ENCODE data around the gene PAM16. TPM values are rescaled to one million over a fixed set of nuclear protein-coding genes. Genes with fewer than 3 reads are reported as not detected.
"Not testable (repeated sequence)": the region's sequence is repeated elsewhere in the genome, so short reads cannot be mapped to it uniquely, and the experiment has no call there.

The PAM16 gene
- total and polyA plus RNA-seq, 3 experiments from 2014 or later: 38.6 to 70.2 (median 66.6) TPM

- H3K4me1 Mint-ChIP-seq: peaks cover 14 to 40% (median 20%) of the 10 kb centered on the region in 3 donors
- H3K27me3 Mint-ChIP-seq; CTCF ChIA-PET; DNase-seq; H3K36me3 ChIP-seq (ENCODE audit: insufficient read depth, low read length); H3K9me3 ChIP-seq (ENCODE audit: low read length); POLR2A ChIA-PET; H3K27ac ChIP-seq (ENCODE audit: low read depth, low read length); H3K4me3 ChIP-seq (ENCODE audit: low read length); H3K27me3 ChIP-seq (ENCODE audit: insufficient read depth, low read length, poor library complexity, severe bottlenecking); H3K4me3 Mint-ChIP-seq; H3K4me1 ChIP-seq (ENCODE audit: insufficient read depth, low read length); H3K9me3 Mint-ChIP-seq: not testable (repeated sequence)
- H3K27ac Mint-ChIP-seq: peak overlapping the region in 4 of 8 donors; percentile 56 to 93 (median 68)
- H3K36me3 Mint-ChIP-seq: peaks cover 0 to 23% (median 0%) of the 10 kb centered on the region in 3 donors
Measured at GRCh38 chr16:4344300-4344982, 6.7 kb downstream of the PAM16 start.

- Histone ChIP-seq H3K27ac (ENCODE audit: low read depth, low read length) (no peak overlapping the region), H3K4me3 (ENCODE audit: low read length) (no peak overlapping the region), H3K9me3 (ENCODE audit: low read length) (no peaks in the 10 kb centered on the region), H3K27me3 (ENCODE audit: insufficient read depth, low read length, poor library complexity, severe bottlenecking) (no peaks in the 10 kb centered on the region), H3K4me1 (ENCODE audit: insufficient read depth, low read length) (no peaks in the 10 kb centered on the region), H3K36me3 (ENCODE audit: insufficient read depth, low read length) (no peaks in the 10 kb centered on the region)
- peaks cover 0 to 24% (median 0%) of the 10 kb centered on the region in 3 donors for H3K36me3 Mint-ChIP-seq
- no peaks in the 10 kb centered on the region for H3K9me3 Mint-ChIP-seq
- peaks cover 10 to 35% (median 16%) of the 10 kb centered on the region in 3 donors for H3K4me1 Mint-ChIP-seq
- DNase-seq: no peak
- CTCF ChIA-PET: no interaction called here
- H3K27ac Mint-ChIP-seq: peak overlapping the region in 7 of 8 donors; percentile 24 to 89 (median 46)
- no peak overlapping the region for H3K4me3 Mint-ChIP-seq
- POLR2A ChIA-PET: no interaction called here
- H3K27me3 Mint-ChIP-seq: no peaks in the 10 kb centered on the region
Measured at GRCh38 chr16:4342866-4343744, 8.0 kb downstream of the PAM16 start.

GRCh38 chr16:4341250-4341649, 9.9 kb downstream of the PAM16 start:
- CTCF ChIA-PET: interaction anchor here (1.0 to 2.3 kb wide), 4 partner anchors 9 to 87 kb away, joined by 3 to 7 read pairs (median 5); partner anchors contain the start of gene PAM16
- Histone ChIP-seq H3K9me3 (ENCODE audit: low read length) (no peaks in the 10 kb centered on the region), H3K27ac (ENCODE audit: low read depth, low read length) (no peak overlapping the region), H3K27me3 (ENCODE audit: insufficient read depth, low read length, poor library complexity, severe bottlenecking) (no peaks in the 10 kb centered on the region), H3K4me3 (ENCODE audit: low read length) (no peak overlapping the region), H3K4me1 (ENCODE audit: insufficient read depth, low read length) (no peaks in the 10 kb centered on the region), H3K36me3 (ENCODE audit: insufficient read depth, low read length) (no peaks in the 10 kb centered on the region)
- H3K36me3 Mint-ChIP-seq: peaks cover 0 to 19% (median 0%) of the 10 kb centered on the region in 3 donors
- H3K4me3 Mint-ChIP-seq: no peak overlapping the region
- no peaks in the 10 kb centered on the region for H3K9me3 Mint-ChIP-seq
- no peaks in the 10 kb centered on the region for H3K27me3 Mint-ChIP-seq
- no peak for DNase-seq
- POLR2A ChIA-PET: no interaction called here
- peaks cover 4 to 21% (median 9%) of the 10 kb centered on the region in 3 donors for H3K4me1 Mint-ChIP-seq
- peak overlapping the region in 1 of 8 donors; percentile 27 for H3K27ac Mint-ChIP-seq

GRCh38 chr16:4340443-4340842, 10.7 kb downstream of the PAM16 start:
- ChIA-PET POLR2A (no interaction called here), CTCF (interaction anchor here (1.0 to 2.3 kb wide), 6 partner anchors 10 to 357 kb away, joined by 3 to 7 read pairs (median 4); no protein-coding TSS in a partner anchor)
- no peaks in the 10 kb centered on the region for H3K4me1 ChIP-seq (ENCODE audit: insufficient read depth, low read length)
- no peaks in the 10 kb centered on the region for H3K9me3 ChIP-seq (ENCODE audit: low read length)
- H3K4me3 ChIP-seq (ENCODE audit: low read length): no peak overlapping the region
- DNase-seq: no peak
- H3K27ac Mint-ChIP-seq: no peak overlapping the region
- no peak overlapping the region for H3K27ac ChIP-seq (ENCODE audit: low read depth, low read length)
- H3K4me3 Mint-ChIP-seq: no peak overlapping the region
- peaks cover 0 to 19% (median 0%) of the 10 kb centered on the region in 3 donors for H3K36me3 Mint-ChIP-seq
- no peaks in the 10 kb centered on the region for H3K27me3 Mint-ChIP-seq
- H3K9me3 Mint-ChIP-seq: no peaks in the 10 kb centered on the region
- peaks cover 4 to 13% (median 5%) of the 10 kb centered on the region in 3 donors for H3K4me1 Mint-ChIP-seq
- no peaks in the 10 kb centered on the region for H3K36me3 ChIP-seq (ENCODE audit: insufficient read depth, low read length)
- H3K27me3 ChIP-seq (ENCODE audit: insufficient read depth, low read length, poor library complexity, severe bottlenecking): no peaks in the 10 kb centered on the region

GRCh38 chr16:4339909-4340308, 11.2 kb downstream of the PAM16 start:
- Histone ChIP-seq H3K4me1 (ENCODE audit: insufficient read depth, low read length) (no peaks in the 10 kb centered on the region), H3K4me3 (ENCODE audit: low read length) (no peak overlapping the region), H3K27ac (ENCODE audit: low read depth, low read length) (no peak overlapping the region), H3K27me3 (ENCODE audit: insufficient read depth, low read length, poor library complexity, severe bottlenecking) (no peaks in the 10 kb centered on the region), H3K9me3 (ENCODE audit: low read length) (no peaks in the 10 kb centered on the region), H3K36me3 (ENCODE audit: insufficient read depth, low read length) (no peaks in the 10 kb centered on the region)
- Mint-ChIP-seq H3K27me3 (no peaks in the 10 kb centered on the region), H3K36me3 (peaks cover 0 to 19% (median 0%) of the 10 kb centered on the region in 3 donors), H3K27ac (no peak overlapping the region), H3K9me3 (no peaks in the 10 kb centered on the region), H3K4me3 (no peak overlapping the region), H3K4me1 (peaks cover 2 to 8% (median 4%) of the 10 kb centered on the region in 3 donors)
- ChIA-PET CTCF (interaction anchor here (1.0 to 2.3 kb wide), 4 partner anchors 11 to 357 kb away, joined by 3 to 7 read pairs (median 4); no protein-coding TSS in a partner anchor), POLR2A (no interaction called here)
- DNase-seq: no peak

GRCh38 chr16:4339455-4339854, 11.7 kb downstream of the PAM16 start:
- H3K4me3 Mint-ChIP-seq: no peak overlapping the region
- Histone ChIP-seq H3K27ac (ENCODE audit: low read depth, low read length) (no peak overlapping the region), H3K9me3 (ENCODE audit: low read length) (no peaks in the 10 kb centered on the region), H3K36me3 (ENCODE audit: insufficient read depth, low read length) (no peaks in the 10 kb centered on the region), H3K4me3 (ENCODE audit: low read length) (no peak overlapping the region), H3K27me3 (ENCODE audit: insufficient read depth, low read length, poor library complexity, severe bottlenecking) (no peaks in the 10 kb centered on the region), H3K4me1 (ENCODE audit: insufficient read depth, low read length) (no peaks in the 10 kb centered on the region)
- H3K27ac Mint-ChIP-seq: no peak overlapping the region
- H3K4me1 Mint-ChIP-seq: peaks cover 0 to 5% (median 2%) of the 10 kb centered on the region in 3 donors
- ChIA-PET POLR2A (no interaction called here), CTCF (interaction anchor here (1.6 kb wide), 2 partner anchors 11 to 356 kb away, joined by 3 to 5 read pairs; no protein-coding TSS in a partner anchor)
- no peaks in the 10 kb centered on the region for H3K9me3 Mint-ChIP-seq
- peaks cover 0 to 19% (median 0%) of the 10 kb centered on the region in 3 donors for H3K36me3 Mint-ChIP-seq
- no peaks in the 10 kb centered on the region for H3K27me3 Mint-ChIP-seq
- DNase-seq: no peak

- Histone ChIP-seq H3K9me3 (ENCODE audit: low read length) (no peaks in the 10 kb centered on the region), H3K4me1 (ENCODE audit: insufficient read depth, low read length) (no peaks in the 10 kb centered on the region), H3K4me3 (ENCODE audit: low read length) (no peak overlapping the region), H3K36me3 (ENCODE audit: insufficient read depth, low read length) (no peaks in the 10 kb centered on the region), H3K27me3 (ENCODE audit: insufficient read depth, low read length, poor library complexity, severe bottlenecking) (no peaks in the 10 kb centered on the region), H3K27ac (ENCODE audit: low read depth, low read length) (no peak overlapping the region)
- ChIA-PET CTCF (interaction anchor here (0.6 to 1.7 kb wide), 4 partner anchors 10 to 1928 kb away, joined by 3 to 5 read pairs (median 4); no protein-coding TSS in a partner anchor), POLR2A (no interaction called here)
- Mint-ChIP-seq H3K27ac (no peak overlapping the region), H3K9me3 (no peaks in the 10 kb centered on the region), H3K27me3 (no peaks in the 10 kb centered on the region), H3K4me3 (no peak overlapping the region), H3K4me1 (peaks cover 0 to 4% (median 2%) of the 10 kb centered on the region in 3 donors), H3K36me3 (peaks cover 0 to 19% (median 0%) of the 10 kb centered on the region in 3 donors)
- no peak for DNase-seq
Measured at GRCh38 chr16:4338712-4339299, 12.3 kb downstream of the PAM16 start.

Data from CD8-positive, alpha-beta memory T cell (primary cell).